Chondrocyte (in vitro differentiated cells): Measurements from ENCODE around the gene FHIT. TPM values are rescaled to one million over a fixed set of nuclear protein-coding genes. Genes with fewer than 3 reads are reported as not detected.

Source experiments
- DNase-seq: peaks from one replicate; pipeline ENCODE4 v3.0.0; 2021; ENCODE audit warnings: mixed read lengths, low spot score
- H3K27ac Mint-ChIP-seq: one replicate; pipeline ENCODE4 v1.8.0; 2021; ENCODE audit warnings: mild to moderate bottlenecking, moderate library complexity, mixed read lengths; ENCODE audit not compliant: unreplicated experiment
- H3K27me3 Mint-ChIP-seq: 2 replicates; pipeline ENCODE4 v1.8.0; 2021; ENCODE audit warnings: low read depth, mixed read lengths
- H3K36me3 Mint-ChIP-seq: 2 replicates; pipeline ENCODE4 v1.8.0; 2021; ENCODE audit warnings: low read depth, mixed read lengths
- H3K4me1 Mint-ChIP-seq: 2 replicates; pipeline ENCODE4 v1.8.0; 2021; ENCODE audit warnings: low read depth, mild to moderate bottlenecking, mixed read lengths
- H3K4me3 Mint-ChIP-seq: one replicate; pipeline ENCODE4 v1.8.0; 2021; ENCODE audit warnings: mild to moderate bottlenecking, moderate library complexity, mixed read lengths; ENCODE audit not compliant: unreplicated experiment
- H3K9me3 Mint-ChIP-seq: 2 replicates; pipeline ENCODE4 v1.8.0; 2021; ENCODE audit warnings: low read depth, mixed read lengths
- CTCF ChIP-seq: fragments of 200-600 bp; sonication (generic); IDR thresholded peaks from 2 replicates; pipeline ENCODE4 v1.5.0; 2021; ENCODE audit warnings: antibody characterized with exemption, mild to moderate bottlenecking, moderate library complexity
- long read RNA-seq: library from polyadenylated mRNA; stranded (forward); transcript quantifications from one replicate; pipeline ENCODE4 v2.0.0, GENCODE V29; 2021
- total RNA-seq: library from RNA; stranded (reverse); gene quantifications from 3 replicates; pipeline ENCODE4 v1.2.1, GENCODE V29; 2021

FHIT gene
- total RNA-seq: 2.5 to 3.8 TPM (median 3.4 TPM) in 3 replicates
- long read RNA-seq: 0 reads

DNA sequence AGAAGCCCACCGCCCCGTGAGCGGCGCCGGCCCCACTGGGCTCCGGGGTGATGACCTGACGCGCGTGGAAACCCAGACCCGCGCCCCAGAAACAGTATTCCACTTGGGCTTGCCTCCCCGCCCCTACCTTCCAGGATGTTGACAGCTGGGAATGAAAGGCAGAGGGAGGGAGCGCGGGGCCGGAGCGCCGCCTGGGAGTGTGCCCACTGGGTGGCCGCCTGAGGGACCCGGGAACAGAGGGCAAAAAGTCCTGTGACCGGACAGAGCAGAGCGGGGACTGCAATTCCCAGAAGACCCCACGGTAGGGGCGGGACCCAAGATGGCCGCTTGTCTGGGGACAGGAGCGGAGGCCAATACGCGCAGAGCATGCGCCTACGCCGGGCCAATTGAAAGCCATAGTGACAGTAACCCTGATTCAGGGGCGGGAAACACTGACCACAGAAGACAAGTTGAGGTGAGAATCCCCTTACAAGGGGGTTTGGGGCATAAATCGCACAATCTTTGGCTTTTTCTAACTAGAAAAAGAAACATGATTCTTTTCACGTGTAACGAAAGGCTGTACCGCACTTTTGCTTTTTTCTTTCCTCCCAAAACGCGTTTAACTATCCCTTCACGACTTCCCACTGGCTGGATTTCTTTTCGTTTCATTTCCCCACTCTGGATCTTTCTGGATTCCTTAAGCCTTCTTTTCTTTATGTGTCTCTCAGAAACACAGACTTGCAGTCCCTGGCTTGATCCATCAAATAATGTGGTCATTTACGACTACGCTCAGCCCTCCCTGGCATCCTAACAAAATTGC, at the start of gene FHIT:
TSS of gene FHIT (minus strand) at position 279 of the 799 bp plus-strand sequence.
- Mint-ChIP-seq H3K4me1 (peaks cover 16% of the 10 kb centered on the region), H3K27me3 (no peaks in the 10 kb centered on the region)

DNA sequence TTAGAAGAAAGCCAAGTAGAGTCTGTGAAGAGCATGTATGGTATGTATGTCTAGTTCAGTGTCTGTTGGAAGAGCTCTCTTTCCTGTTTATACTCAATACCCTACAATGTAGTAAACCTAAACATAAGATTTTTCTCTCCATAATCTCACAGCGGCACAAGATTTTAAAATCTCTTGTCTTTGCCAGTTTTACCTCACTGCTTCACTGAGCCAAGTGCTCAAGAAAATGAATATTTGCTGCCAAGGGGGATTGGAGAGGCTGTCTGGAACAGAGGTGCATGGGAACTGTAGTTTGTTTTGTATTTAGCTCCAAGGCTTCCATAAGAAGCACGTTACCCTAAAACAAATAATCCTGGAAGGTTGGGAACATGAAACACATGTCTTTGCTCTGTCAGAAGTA, 49.5 kb upstream of the FHIT start:
- no peak for TF ChIP-seq CTCF
- DNase-seq: no peak
- H3K4me3 Mint-ChIP-seq: no peak overlapping the region
- no peaks in the 10 kb centered on the region for H3K9me3 Mint-ChIP-seq
- H3K27ac Mint-ChIP-seq: no peak overlapping the region
- H3K4me1 Mint-ChIP-seq: no peaks in the 10 kb centered on the region
- peaks cover 15% of the 10 kb centered on the region for H3K27me3 Mint-ChIP-seq
- H3K36me3 Mint-ChIP-seq: no peaks in the 10 kb centered on the region

More for the DNA sequence above, at the start of gene FHIT:
- no peak for TF ChIP-seq CTCF
- Mint-ChIP-seq H3K27ac (peak within 1 kb of the TSS; percentile 13), H3K4me3 (peak within 1 kb of the TSS; percentile 81), H3K9me3 (no peaks in the 10 kb centered on the region), H3K36me3 (no peaks in the 10 kb centered on the region)
- DNase-seq: peak; percentile 97

DNA sequence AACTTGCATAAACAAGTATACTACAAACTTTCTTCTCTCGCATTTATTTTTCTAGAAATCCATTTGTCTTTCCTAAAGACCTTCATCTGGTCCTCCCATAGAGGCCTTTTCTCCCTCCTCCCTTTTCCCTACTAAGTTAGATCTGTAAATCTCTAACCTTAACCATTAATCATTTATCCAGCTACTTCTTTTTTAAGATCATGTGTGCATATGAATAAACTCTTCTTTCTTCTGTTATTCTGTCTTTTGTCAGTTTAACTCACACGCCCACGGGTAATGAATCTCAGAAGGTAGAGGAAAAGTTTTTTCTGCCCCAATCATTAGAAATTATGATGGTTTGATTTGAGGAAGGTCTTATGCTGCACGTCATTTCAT, 48.7 kb upstream of the FHIT start:
- Mint-ChIP-seq H3K9me3 (no peaks in the 10 kb centered on the region), H3K4me3 (no peak overlapping the region), H3K27me3 (peaks cover 14% of the 10 kb centered on the region), H3K36me3 (no peaks in the 10 kb centered on the region), H3K27ac (no peak overlapping the region), H3K4me1 (no peaks in the 10 kb centered on the region)
- no peak for DNase-seq
- TF ChIP-seq CTCF: no peak

DNA sequence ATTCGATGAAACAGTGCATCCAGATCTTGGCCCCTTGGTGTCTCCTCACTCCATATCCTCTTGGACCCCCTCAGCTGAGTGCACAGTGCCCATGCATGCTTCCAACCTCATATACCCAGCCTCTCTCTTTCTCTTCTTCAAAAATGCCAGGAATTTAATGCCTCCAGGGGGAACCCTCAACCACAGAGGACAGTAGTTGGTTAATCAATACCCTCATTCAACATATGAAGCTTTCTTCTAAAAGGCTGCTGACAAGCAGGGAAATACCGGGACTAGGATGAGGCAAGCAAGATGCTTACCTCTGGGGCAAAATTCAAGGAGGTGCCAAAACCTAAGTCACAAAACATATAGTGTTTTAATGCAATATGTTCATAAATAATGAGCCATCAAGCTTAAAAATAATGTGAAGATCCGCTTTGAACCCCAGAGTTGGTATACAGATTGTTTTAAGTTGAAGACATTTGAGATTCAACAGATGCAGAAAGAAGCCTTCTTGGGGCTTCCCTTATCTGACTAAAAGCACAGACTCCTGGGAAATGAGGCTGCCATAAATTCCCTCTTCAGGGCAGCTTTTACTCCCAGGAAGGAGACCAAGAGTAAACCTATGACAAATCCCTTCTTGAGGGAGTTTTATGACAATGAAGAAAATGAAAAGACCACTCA, 48.2 kb upstream of the FHIT start:
- H3K9me3 Mint-ChIP-seq: no peaks in the 10 kb centered on the region
- TF ChIP-seq CTCF: no peak
- peaks cover 9% of the 10 kb centered on the region for H3K27me3 Mint-ChIP-seq
- no peak for DNase-seq
- no peak overlapping the region for H3K27ac Mint-ChIP-seq
- H3K36me3 Mint-ChIP-seq: no peaks in the 10 kb centered on the region
- no peaks in the 10 kb centered on the region for H3K4me1 Mint-ChIP-seq
- H3K4me3 Mint-ChIP-seq: no peak overlapping the region

GRCh38 chr3:61297821-61298220, 46.6 kb upstream of the FHIT start:
- no peak for DNase-seq
- Mint-ChIP-seq H3K4me3 (no peak overlapping the region), H3K27ac (no peak overlapping the region), H3K27me3 (peaks cover 8% of the 10 kb centered on the region), H3K36me3 (no peaks in the 10 kb centered on the region), H3K4me1 (no peaks in the 10 kb centered on the region), H3K9me3 (no peaks in the 10 kb centered on the region)
- no peak for TF ChIP-seq CTCF
